HepG2 (cell line): ENCODE measurements around the gene CCDC17. TPM values are rescaled to one million over a fixed set of nuclear protein-coding genes. Genes with fewer than 3 reads are reported as not detected.
A peak's percentile ranks its signal among the peaks of the same experiment; 100 is the strongest.

Source experiments
- ATAC-seq: fragments of 200-7000 bp; cut with Tn5 transposase; 3 replicates; pipeline ENCODE4 v1.9.1; 2020; ENCODE audit warnings: mild to moderate bottlenecking, moderate library complexity
- BruUV-seq: library from RNA; stranded (reverse); fragments of 400-500 nt; replicated peaks from 2 replicates; lab custom pipeline; 2021; lab: Mats Ljungman, UMichigan
- CTCF ChIA-PET: fragments of 300-600 bp; formaldehyde crosslinking; extraction: SDS; loops from one replicate; lab custom pipeline; 2021; ENCODE audit warnings: low total read pairs, inconsistent platforms, low intra/inter-chr PET ratio; lab: Yijun Ruan, JAX
- POLR2A ChIA-PET: fragments of 350-600 bp; sonication (Branson Sonifier 250); formaldehyde crosslinking; loops from one replicate; lab custom pipeline; 2020; ENCODE audit warnings: antibody characterized with exemption, inconsistent platforms; lab: Yijun Ruan, JAX
- DNase-seq: peaks from one replicate; pipeline ENCODE4 v3.0.0-alpha.2; 2015; ENCODE audit warnings: low spot score
- FAIRE-seq: peaks from 3 replicates; lab custom pipeline; 2011; peaks lifted over from hg19 to GRCh38; lab: Jason Lieb, UNC
- H2AFZ ChIP-seq: one replicate; pipeline ENCODE4 v1.6.1; 2011; ENCODE audit warnings: low read length, inconsistent platforms
- H3K27ac ChIP-seq: fragments of 300-600 bp; 3 replicates; pipeline ENCODE4 v1.8.0; 2011; ENCODE audit warnings: mixed run types, mild to moderate bottlenecking, mixed read lengths, low read length, inconsistent platforms; ENCODE audit not compliant: insufficient read depth; ENCODE audit errors: extremely low read length
- H3K27me3 ChIP-seq, 2 experiments: fragments of 200-600 bp in 1 of 2; 2 replicates in 1 of 2; 3 replicates in 1 of 2; pipeline versions ENCODE4 v1.6.0 to v1.8.0; 2011; ENCODE audit warnings: low read length in 2 of 2, mild to moderate bottlenecking in 2 of 2, moderate library complexity in 2 of 2, inconsistent platforms in 1 of 2; ENCODE audit not compliant: insufficient read depth in 2 of 2, control insufficient read depth in 1 of 2
- H3K36me3 ChIP-seq, 2 experiments: fragments of 200-600 bp in 1 of 2; replicated peaks in 1 of 2; 2 replicates in 1 of 2; 3 replicates in 1 of 2; pipeline versions ENCODE4 v1.5.1 to v1.8.0; 2011; ENCODE audit warnings: low read length in 2 of 2, inconsistent platforms in 1 of 2; ENCODE audit not compliant: insufficient read depth in 2 of 2, control insufficient read depth in 1 of 2
- H3K4me1 ChIP-seq: 2 replicates; pipeline ENCODE4 v1.5.1; 2012; ENCODE audit warnings: low read length, inconsistent platforms; ENCODE audit not compliant: insufficient read depth
- H3K4me2 ChIP-seq: 2 replicates; pipeline ENCODE4 v1.6.0; 2011; ENCODE audit warnings: low read depth, low read length, inconsistent platforms
- H3K4me3 ChIP-seq, 3 experiments: fragments of 200-600 bp in 1 of 3; sonication (generic), shearing (Covaris generic) in 1 of 3; replicated peaks in 1 of 3; 2 replicates each; pipeline ENCODE4 v1.5.1; 2011 to 2016; ENCODE audit warnings: low read length in 3 of 3, inconsistent platforms in 2 of 3, low read depth in 2 of 3, mild to moderate bottlenecking in 2 of 3, control low read depth in 1 of 3, mixed read lengths in 1 of 3; ENCODE audit not compliant: insufficient read depth in 1 of 3
- H3K79me2 ChIP-seq: one replicate; pipeline ENCODE4 v1.6.1; 2011; ENCODE audit warnings: low read length, inconsistent platforms; ENCODE audit not compliant: insufficient read depth
- H3K9ac ChIP-seq: 2 replicates; pipeline ENCODE4 v1.6.0; 2011; ENCODE audit warnings: mild to moderate bottlenecking, low read depth, low read length, inconsistent platforms; ENCODE audit not compliant: insufficient read depth
- H3K9me3 ChIP-seq: 2 replicates; pipeline ENCODE4 v1.5.1; 2012; ENCODE audit warnings: mild to moderate bottlenecking, low read length
- H4K20me1 ChIP-seq: 2 replicates; pipeline ENCODE4 v1.6.0; 2011; ENCODE audit warnings: inconsistent platforms, mild to moderate bottlenecking, low read length, moderate library complexity; ENCODE audit not compliant: insufficient read depth
- KLF15 ChIP-seq: sonication (generic); formaldehyde crosslinking; IDR thresholded peaks from 2 replicates; pipeline ENCODE4 v1.8.1; 2023; ENCODE audit warnings: borderline replicate concordance, mild to moderate bottlenecking, inconsistent platforms, missing genetic modification reagents, mixed read lengths
- MED1 ChIP-seq: sonication (generic); formaldehyde crosslinking; IDR thresholded peaks from 2 replicates; pipeline ENCODE4 v1.4.0; 2020; ENCODE audit warnings: missing genetic modification reagents
- NR1H2 ChIP-seq: sonication (generic); formaldehyde crosslinking; IDR thresholded peaks from 2 replicates; pipeline ENCODE4 v1.8.1; 2022; ENCODE audit warnings: low read depth, missing genetic modification reagents, borderline replicate concordance
- ZKSCAN8 ChIP-seq: IDR thresholded peaks from 2 replicates; pipeline ENCODE4 v1.6.1; 2016; ENCODE audit warnings: borderline replicate concordance, missing genetic modification reagents, missing compliant biosample characterization
- ZNF264 ChIP-seq: sonication (generic); formaldehyde crosslinking; IDR thresholded peaks from 2 replicates; pipeline ENCODE4 v1.4.0; 2020; ENCODE audit warnings: missing genetic modification reagents
- ZNF335 ChIP-seq: sonication (generic); formaldehyde crosslinking; IDR thresholded peaks from 2 replicates; pipeline ENCODE4 v1.4.0; 2020; ENCODE audit warnings: missing genetic modification reagents
- ZNF543 ChIP-seq: sonication (generic); formaldehyde crosslinking; IDR thresholded peaks from 2 replicates; pipeline ENCODE4 v1.4.0; 2020; ENCODE audit warnings: mild to moderate bottlenecking, missing genetic modification reagents
- WGBS: methylation state at CpG from one replicate; pipeline ENCODE4 v1.1.6; 2017; ENCODE audit warnings: low lambda C conversion rate; 5-methylcytosine and 5-hydroxymethylcytosine counted together
- in situ Hi-C: cut with HindIII; loops from 2 replicates; pipeline ENCODE4 v1.10.0; 2017; ENCODE audit warnings: low pct_unique_long_range_greater_than_20kb; ENCODE audit not compliant: extremely low pct_ligation_motif_present
- intact Hi-C: fragments of 100-400 bp; cut with micrococcal nuclease; formaldehyde crosslinking; loops from one replicate; pipeline ENCODE4 v1.10.0; 2022; ENCODE audit not compliant: unreplicated experiment
- polyA plus RNA-seq, 8 experiments: library from polyadenylated mRNA; depleted of rRNA in 3 of 8; stranded (reverse) in 7 of 8; unstranded in 1 of 8; fragments of >200 nt; fragmentation: Illumina TruSeq in 4 of 8; extraction: Trizol in 4 of 8; gene quantifications; 2 replicates each; pipeline versions ENCODE4 v1.2.1 to v1.2.3, GENCODE V29; 2011 to 2016; ENCODE audit warnings: low read depth in 4 of 8, missing spikeins in 1 of 8, mixed read lengths in 1 of 8; ENCODE audit not compliant: insufficient read depth in 1 of 8
- total RNA-seq, 5 experiments: library from RNA; depleted of rRNA; stranded (reverse); fragments of >200 nt; fragmentation: Illumina TruSeq; extraction: Trizol; gene quantifications; 2 replicates each; pipeline ENCODE4 v1.2.3, GENCODE V29; 2016; ENCODE audit warnings: low read depth in 1 of 5
- TF ChIP-seq, protein P1 (sequence below): sonication (generic); formaldehyde crosslinking; IDR thresholded peaks from 2 replicates; pipeline ENCODE4 v1.5.1; 2020; ENCODE audit warnings: mild to moderate bottlenecking, moderate library complexity, missing genetic modification reagents

Gene CCDC17
- total and polyA plus RNA-seq, 2 of the 13 experiments (the other 11 are each of a cell fraction or from before 2014, with no cell fraction given), result 1.5 to 3.3 TPM

DNA sequence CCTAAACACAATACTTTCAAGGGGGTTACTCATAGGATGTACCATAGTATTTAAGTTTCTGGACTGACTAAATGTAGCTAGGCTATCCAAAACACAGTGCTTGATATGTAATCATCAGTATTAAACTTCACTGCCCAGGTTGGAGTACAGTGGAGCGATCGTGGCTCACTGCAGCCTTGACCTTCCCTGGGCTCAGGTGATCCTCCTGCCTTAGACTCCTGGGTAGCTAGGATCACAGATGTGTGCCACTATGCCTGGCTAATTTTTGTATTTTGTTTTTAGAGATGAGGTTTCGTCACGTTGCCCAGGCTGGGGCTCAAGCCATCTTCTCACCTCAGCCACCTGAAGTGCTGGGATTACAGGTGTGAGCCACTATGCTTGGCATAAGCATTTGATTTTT, 29.4 kb downstream of the CCDC17 start:
- Histone ChIP-seq H4K20me1 (peaks cover 9% of the 10 kb centered on the region; the same call in 1 of the 2 replicates), H3K36me3 (peaks cover 13 to 56% of the 10 kb centered on the region in 2 experiments), H3K4me3 (no peak overlapping the region), H3K4me2 (no peak overlapping the region), H3K27me3 (no peaks in the 10 kb centered on the region), H3K27ac (no peak overlapping the region), H3K4me1 (0 out of 2 replicates have a peak, but pooled peaks cover 4% of the 10 kb centered on the region), H3K79me2 (peaks cover 87% of the 10 kb centered on the region)
- intact Hi-C loops, result no loop called here
- in situ Hi-C loops, result loop anchor here (25.0 kb wide), 1 partner anchor 232 kb away; no protein-coding TSS in a partner anchor
- ChIA-PET CTCF (no interaction called here), POLR2A (no interaction called here)
- 97% methylated on average over 4 of the region's 4 CpGs for WGBS
- FAIRE-seq, result no peak
- peak; percentile 25; the same call in 2 of the 3 replicates for ATAC-seq
- DNase-seq, result no peak
- TF ChIP-seq KLF15 (CRISPR knock-in tag), result no peak
- TF ChIP-seq, all 625 proteins: peak for 0
- Histone ChIP-seq H2AFZ (no peak overlapping the region), H3K9me3 (no peaks in the 10 kb centered on the region), H3K9ac (no peak overlapping the region)
- BruUV-seq, result no TSS peak

GRCh38 chr1:45589861-45590260, 34.0 kb downstream of the CCDC17 start:
- peaks cover 46% of the 10 kb centered on the region for H3K4me1 ChIP-seq
- peaks cover 42% of the 10 kb centered on the region for H4K20me1 ChIP-seq
- WGBS, result 87% methylated on average over 1 of the region's 1 CpG
- POLR2A ChIA-PET, result no interaction called here
- no peaks in the 10 kb centered on the region for H3K9me3 ChIP-seq
- H3K4me3 ChIP-seq, result no peak overlapping the region
- DNase-seq, result no peak
- H3K4me2 ChIP-seq, result no peak overlapping the region
- CTCF ChIA-PET, result no interaction called here
- H3K27me3 ChIP-seq, result no peaks in the 10 kb centered on the region; a peak in 1 of 5 replicates
- H3K36me3 ChIP-seq, result peaks cover 9 to 40% of the 10 kb centered on the region in 2 experiments
- no TSS peak for BruUV-seq
- H3K79me2 ChIP-seq, result peaks cover 90% of the 10 kb centered on the region
- FAIRE-seq, result no peak
- H3K9ac ChIP-seq, result no peak overlapping the region
- in situ Hi-C loops, result loop anchor here (25.0 kb wide), 1 partner anchor 228 kb away; no protein-coding TSS in a partner anchor
- TF ChIP-seq ZNF335 (CRISPR knock-in tag), result no peak
- no peak for TF ChIP-seq ZKSCAN8 (CRISPR knock-in tag)
- TF ChIP-seq ZNF264 (CRISPR knock-in tag), result no peak
- no peak for TF ChIP-seq ZNF543 (CRISPR knock-in tag)
- TF ChIP-seq NR1H2 (CRISPR knock-in tag), result no peak
- TF ChIP-seq MED1, result no peak
- TF ChIP-seq, protein P1, sequence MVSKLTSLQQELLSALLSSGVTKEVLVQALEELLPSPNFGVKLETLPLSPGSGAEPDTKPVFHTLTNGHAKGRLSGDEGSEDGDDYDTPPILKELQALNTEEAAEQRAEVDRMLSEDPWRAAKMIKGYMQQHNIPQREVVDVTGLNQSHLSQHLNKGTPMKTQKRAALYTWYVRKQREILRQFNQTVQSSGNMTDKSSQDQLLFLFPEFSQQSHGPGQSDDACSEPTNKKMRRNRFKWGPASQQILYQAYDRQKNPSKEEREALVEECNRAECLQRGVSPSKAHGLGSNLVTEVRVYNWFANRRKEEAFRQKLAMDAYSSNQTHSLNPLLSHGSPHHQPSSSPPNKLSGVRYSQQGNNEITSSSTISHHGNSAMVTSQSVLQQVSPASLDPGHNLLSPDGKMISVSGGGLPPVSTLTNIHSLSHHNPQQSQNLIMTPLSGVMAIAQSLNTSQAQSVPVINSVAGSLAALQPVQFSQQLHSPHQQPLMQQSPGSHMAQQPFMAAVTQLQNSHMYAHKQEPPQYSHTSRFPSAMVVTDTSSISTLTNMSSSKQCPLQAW (CRISPR knock-in tag), result no peak
- H3K27ac ChIP-seq, result no peak overlapping the region
- H2AFZ ChIP-seq, result no peak overlapping the region
- intact Hi-C loops, result no loop called here
- ATAC-seq, result no peak
